Duodenal mucosa (tissue), 2 donors: Measurements from ENCODE around the gene BAD.

Experiments used
- H3K27ac ChIP-seq: one replicate; pipeline ENCODE4 v1.7.0; 2013; ENCODE audit warnings: low read depth, low read length
- H3K27me3 ChIP-seq, 2 donors: one replicate each; pipeline ENCODE4 v1.7.0; 2013; ENCODE audit warnings: low read length in 2 of 2, control low read depth in 1 of 2; ENCODE audit not compliant: insufficient read depth in 2 of 2, control insufficient read depth in 1 of 2
- H3K36me3 ChIP-seq, 2 donors: one replicate each; pipeline ENCODE4 v1.7.0; 2013; ENCODE audit warnings: low read length in 2 of 2, control low read depth in 1 of 2; ENCODE audit not compliant: insufficient read depth in 2 of 2, control insufficient read depth in 1 of 2
- H3K4me1 ChIP-seq, 2 donors: one replicate each; pipeline ENCODE4 v1.7.0; 2013; ENCODE audit warnings: low read length in 2 of 2, control low read depth in 1 of 2; ENCODE audit not compliant: insufficient read depth in 2 of 2, control insufficient read depth in 1 of 2
- H3K4me3 ChIP-seq, 2 donors: one replicate each; pipeline ENCODE4 v1.7.0; 2013; ENCODE audit warnings: low read length in 2 of 2, low read depth in 1 of 2
- H3K9ac ChIP-seq, 2 donors: one replicate each; pipeline ENCODE4 v1.7.0; 2013; ENCODE audit warnings: low read length in 2 of 2, low read depth in 1 of 2
- H3K9me3 ChIP-seq, 2 donors: one replicate each; pipeline ENCODE4 v1.7.0; 2013; ENCODE audit warnings: low read length in 2 of 2, control low read depth in 1 of 2; ENCODE audit not compliant: control insufficient read depth in 1 of 2

Gene BAD

GRCh38 chr11:64265176-64266160 is 19.0 kb downstream of the BAD start:
- no peak overlapping the region for H3K4me3 ChIP-seq
- H3K4me1 ChIP-seq, result peaks cover 36% of the 10 kb centered on the region in 2 donors
- no peak overlapping the region for H3K27ac ChIP-seq
- no peaks in the 10 kb centered on the region for H3K9me3 ChIP-seq
- H3K9ac ChIP-seq, result no peak overlapping the region
- H3K27me3 ChIP-seq, result no peaks in the 10 kb centered on the region
- peaks cover 51 to 64% of the 10 kb centered on the region in 2 donors for H3K36me3 ChIP-seq

DNA sequence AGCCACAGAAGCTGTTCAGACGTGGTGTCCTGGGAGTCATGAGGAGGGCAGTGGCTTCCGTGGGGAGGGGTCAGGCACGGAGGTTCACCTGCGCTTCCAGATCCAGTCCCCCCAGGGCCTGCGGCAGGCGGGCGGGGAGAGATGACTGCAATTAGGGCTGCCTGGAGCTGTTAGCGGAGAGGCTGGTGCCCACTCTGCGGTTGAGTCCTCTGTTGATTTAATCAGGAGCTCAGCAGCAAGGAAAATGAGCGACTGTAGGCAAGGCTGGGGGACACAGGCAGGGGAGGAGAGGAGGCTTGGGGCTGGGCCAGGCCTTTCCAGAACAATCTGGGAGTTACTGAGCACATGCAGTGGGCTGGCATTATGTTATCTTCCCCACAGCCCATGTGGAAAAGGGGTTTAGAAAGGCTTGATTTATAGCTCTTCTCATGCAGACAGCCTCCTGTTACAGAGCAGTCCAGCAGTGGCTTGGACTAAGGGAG is 20.1 kb downstream of the BAD start:
- Histone ChIP-seq H3K27ac (no peak overlapping the region), H3K4me3 (no peak overlapping the region), H3K36me3 (peaks cover 61 to 75% of the 10 kb centered on the region in 2 donors), H3K9me3 (no peaks in the 10 kb centered on the region), H3K9ac (no peak overlapping the region), H3K27me3 (no peaks in the 10 kb centered on the region), H3K4me1 (peaks cover 36 to 39% of the 10 kb centered on the region in 2 donors)

DNA sequence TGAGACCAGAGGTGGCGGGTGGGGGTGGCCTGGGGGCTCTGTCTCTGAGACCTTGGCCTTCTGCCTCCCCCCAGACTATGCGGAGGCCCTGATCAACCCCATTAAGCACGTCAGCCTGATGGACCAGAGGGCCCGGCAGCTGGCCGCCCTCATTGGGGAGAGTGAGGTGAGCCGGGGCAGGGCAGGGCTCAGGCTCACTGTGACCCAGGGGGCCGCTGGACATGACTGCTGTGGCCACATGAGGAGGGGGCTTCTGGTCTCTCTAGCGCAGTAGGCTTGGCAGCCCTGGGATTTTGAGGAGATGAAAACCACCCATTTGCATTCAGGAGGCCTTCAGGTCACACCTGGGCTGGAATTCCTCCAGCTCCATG is 20.5 kb downstream of the BAD start:
- Histone ChIP-seq H3K9me3 (no peaks in the 10 kb centered on the region), H3K36me3 (peaks cover 62 to 80% of the 10 kb centered on the region in 2 donors), H3K4me1 (peaks cover 34 to 40% of the 10 kb centered on the region in 2 donors)

DNA sequence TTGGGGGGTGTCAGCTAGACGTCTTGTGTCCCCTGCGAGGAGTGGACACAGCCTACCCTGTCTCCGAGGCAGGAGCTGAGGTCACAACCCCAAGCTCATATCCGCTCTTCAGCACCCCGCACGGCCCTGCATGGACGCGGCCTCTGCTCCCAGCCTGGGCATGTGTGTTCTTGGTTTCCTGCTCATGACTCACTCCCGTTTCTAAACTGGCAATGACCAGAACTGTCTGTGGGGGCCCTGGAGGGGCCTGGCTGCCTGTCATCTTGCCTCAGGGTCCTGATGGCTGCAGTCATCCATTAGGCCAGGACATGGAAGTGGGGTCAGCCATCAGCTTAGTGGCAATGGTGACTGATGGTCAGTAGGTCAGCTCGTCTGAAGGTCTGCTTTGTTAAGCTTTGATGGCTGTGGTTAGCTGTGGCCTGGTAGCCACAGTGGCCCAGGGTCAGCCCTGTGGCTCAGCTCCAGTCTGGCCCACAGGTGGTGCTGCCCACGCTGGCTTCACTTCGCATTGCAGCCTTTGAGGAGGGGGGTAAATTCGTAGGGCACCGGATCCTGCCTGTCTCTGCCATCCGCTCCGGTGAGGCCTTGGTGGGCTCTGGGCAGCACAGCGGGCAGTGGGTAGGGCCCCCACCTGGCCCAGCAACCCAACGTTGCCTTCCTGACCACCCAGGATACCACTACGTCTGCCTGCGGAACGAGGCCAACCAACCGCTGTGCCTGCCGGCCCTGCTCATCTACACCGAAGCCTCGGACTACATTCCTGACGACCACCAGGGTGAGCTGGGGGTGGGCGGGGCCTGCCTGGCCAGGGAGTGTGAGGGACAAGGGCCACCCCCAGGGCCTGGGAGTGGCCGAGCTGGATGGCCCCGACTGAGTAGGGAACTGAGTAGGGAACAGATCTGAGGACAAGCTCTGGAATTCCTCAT is 21.2 kb downstream of the BAD start:
- peaks cover 61 to 86% of the 10 kb centered on the region in 2 donors for H3K36me3 ChIP-seq

More for the DNA sequence above, 20.5 kb downstream of the BAD start:
- H3K27me3 ChIP-seq, result no peaks in the 10 kb centered on the region
- no peak overlapping the region for H3K9ac ChIP-seq
- H3K4me3 ChIP-seq, result no peak overlapping the region
- H3K27ac ChIP-seq, result no peak overlapping the region

DNA sequence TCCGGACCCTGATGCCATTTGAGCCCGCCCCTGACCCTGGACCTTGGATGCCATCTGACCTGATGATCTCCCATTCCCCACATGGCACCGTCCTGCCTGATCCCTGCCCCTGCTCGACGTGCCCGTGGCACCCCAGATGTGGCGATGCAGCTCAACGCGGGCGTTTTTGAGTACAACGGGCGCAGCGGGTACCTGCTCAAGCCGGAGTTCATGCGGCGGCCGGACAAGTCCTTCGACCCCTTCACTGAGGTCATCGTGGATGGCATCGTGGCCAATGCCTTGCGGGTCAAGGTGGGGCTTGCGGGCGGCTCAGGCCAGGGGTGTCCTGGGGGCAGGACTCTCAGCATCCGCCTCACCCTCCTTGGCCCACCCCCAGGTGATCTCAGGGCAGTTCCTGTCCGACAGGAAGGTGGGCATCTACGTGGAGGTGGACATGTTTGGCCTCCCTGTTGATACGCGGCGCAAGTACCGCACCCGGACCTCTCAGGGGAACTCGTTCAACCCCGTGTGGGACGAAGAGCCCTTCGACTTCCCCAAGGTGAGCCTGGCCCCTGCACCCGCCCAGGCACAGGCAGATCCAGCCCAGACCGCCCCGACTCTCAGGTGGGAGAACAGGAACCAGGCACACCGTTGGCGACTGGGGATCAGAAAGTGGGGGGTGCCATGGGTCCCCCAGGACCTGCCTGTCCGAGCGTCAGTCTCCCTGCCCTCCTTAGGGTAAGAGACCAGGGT is 22.0 kb downstream of the BAD start:
- H3K27me3 ChIP-seq, result no peaks in the 10 kb centered on the region
- peaks cover 22 to 25% of the 10 kb centered on the region in 2 donors for H3K4me1 ChIP-seq
- H3K9ac ChIP-seq, result no peak overlapping the region
- H3K36me3 ChIP-seq, result peaks cover 62 to 89% of the 10 kb centered on the region in 2 donors
- H3K4me3 ChIP-seq, result no peak overlapping the region
- no peak overlapping the region for H3K27ac ChIP-seq
- H3K9me3 ChIP-seq, result no peaks in the 10 kb centered on the region

More for the DNA sequence above, 21.2 kb downstream of the BAD start:
- Histone ChIP-seq H3K9ac (no peak overlapping the region), H3K27me3 (no peaks in the 10 kb centered on the region), H3K4me1 (peaks cover 31 to 34% of the 10 kb centered on the region in 2 donors), H3K9me3 (no peaks in the 10 kb centered on the region), H3K4me3 (no peak overlapping the region), H3K27ac (no peak overlapping the region)

GRCh38 chr11:64261556-64262080 is 22.8 kb downstream of the BAD start:
- Histone ChIP-seq H3K9ac (no peak overlapping the region), H3K27ac (no peak overlapping the region), H3K36me3 (peaks cover 63 to 90% of the 10 kb centered on the region in 2 donors), H3K4me1 (peaks cover 17 to 19% of the 10 kb centered on the region in 2 donors), H3K4me3 (no peak overlapping the region), H3K27me3 (no peaks in the 10 kb centered on the region), H3K9me3 (no peaks in the 10 kb centered on the region)

- Histone ChIP-seq H3K36me3 (peaks cover 60 to 90% of the 10 kb centered on the region in 2 donors), H3K4me1 (peaks cover 5 to 9% of the 10 kb centered on the region in 2 donors), H3K9me3 (no peaks in the 10 kb centered on the region), H3K27me3 (no peaks in the 10 kb centered on the region), H3K9ac (no peak overlapping the region), H3K27ac (no peak overlapping the region), H3K4me3 (no peak overlapping the region)
Measured at GRCh38 chr11:64260147-64260708, 24.2 kb downstream of the BAD start.

DNA sequence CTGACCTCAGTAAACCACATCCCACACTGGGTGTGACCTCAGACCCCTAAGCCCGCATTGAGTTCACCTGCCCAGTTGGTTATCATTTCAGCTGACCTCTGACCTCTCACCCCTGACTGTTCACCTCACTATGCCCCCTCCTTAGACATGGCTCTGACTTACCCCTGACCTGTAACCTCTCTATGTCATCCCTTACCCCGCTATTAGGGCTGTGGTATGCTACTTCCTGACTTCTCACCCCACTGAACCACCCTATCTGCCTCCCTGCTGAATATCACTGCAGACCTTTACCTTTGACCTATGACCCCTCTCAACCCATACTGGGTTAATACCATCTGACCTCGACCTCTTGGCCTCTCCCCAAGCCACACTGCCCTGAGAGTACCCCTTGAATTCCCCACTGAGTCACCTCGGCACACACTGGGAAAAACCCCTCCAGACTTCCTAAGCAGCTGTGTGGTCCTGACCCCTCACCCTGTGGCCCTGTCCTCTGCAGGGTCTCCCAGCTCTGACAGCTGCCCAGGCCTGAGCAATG is 24.9 kb downstream of the BAD start:
- Histone ChIP-seq H3K36me3 (peaks cover 63 to 94% of the 10 kb centered on the region in 2 donors), H3K9ac (no peak overlapping the region), H3K27ac (no peak overlapping the region), H3K9me3 (no peaks in the 10 kb centered on the region), H3K27me3 (no peaks in the 10 kb centered on the region), H3K4me1 (peaks cover 10 to 15% of the 10 kb centered on the region in 2 donors), H3K4me3 (no peak overlapping the region)
